AG09309 (cell line): ENCODE results near the gene FOXN3.

Experiments
- DNase-seq: peaks from one replicate; pipeline ENCODE4 v3.0.0-alpha.2; 2010; ENCODE audit warnings: low read depth
- H3K4me3 ChIP-seq: 2 replicates; pipeline ENCODE4 v1.5.1; 2011; ENCODE audit warnings: mild to moderate bottlenecking, low read depth, low read length, moderate library complexity; ENCODE audit not compliant: control insufficient read depth
- CTCF ChIP-seq: IDR thresholded peaks from 2 replicates; pipeline ENCODE4 v1.5.1; 2011; ENCODE audit warnings: mild to moderate bottlenecking, low read depth, low read length, inconsistent platforms; ENCODE audit not compliant: insufficient read depth, control insufficient read depth; ENCODE audit errors: missing control alignments

FOXN3 gene

GRCh38 chr14:89194376-89194775 is 222.7 kb downstream of the FOXN3 start:
- TF ChIP-seq CTCF, result no peak
- H3K4me3 ChIP-seq, result no peak overlapping the region
- no peak for DNase-seq

GRCh38 chr14:89190765-89191513 is 226.1 kb downstream of the FOXN3 start:
- TF ChIP-seq CTCF, result no peak
- DNase-seq, result no peak
- no peak overlapping the region for H3K4me3 ChIP-seq

GRCh38 chr14:89188492-89188891 is 228.5 kb downstream of the FOXN3 start:
- no peak for TF ChIP-seq CTCF
- no peak overlapping the region for H3K4me3 ChIP-seq
- no peak for DNase-seq

GRCh38 chr14:89187501-89187900 is 229.5 kb downstream of the FOXN3 start:
- no peak overlapping the region for H3K4me3 ChIP-seq
- no peak for TF ChIP-seq CTCF

GRCh38 chr14:89186856-89187376 is 230.1 kb downstream of the FOXN3 start:
- H3K4me3 ChIP-seq, result no peak overlapping the region
- no peak for DNase-seq
- no peak for TF ChIP-seq CTCF

More at GRCh38 chr14:89187501-89187900, 229.5 kb downstream of the FOXN3 start:
- DNase-seq, result no peak

GRCh38 chr14:89185919-89186855 is 230.8 kb downstream of the FOXN3 start:
- TF ChIP-seq CTCF, result no peak
- no peak overlapping the region for H3K4me3 ChIP-seq
- peak; percentile 46 for DNase-seq
